Activated effector memory CD4-positive, alpha-beta T cell treated with anti-CD3 and anti-CD28 coated beads, Interleukin-2, amount 50 U/mL, for 16 hours (primary cell): ENCODE data around the gene KIF1B.

Source experiments
- DNase-seq: peaks from one replicate; pipeline ENCODE4 v3.0.0-alpha.2; 2020

The KIF1B gene, protein sequence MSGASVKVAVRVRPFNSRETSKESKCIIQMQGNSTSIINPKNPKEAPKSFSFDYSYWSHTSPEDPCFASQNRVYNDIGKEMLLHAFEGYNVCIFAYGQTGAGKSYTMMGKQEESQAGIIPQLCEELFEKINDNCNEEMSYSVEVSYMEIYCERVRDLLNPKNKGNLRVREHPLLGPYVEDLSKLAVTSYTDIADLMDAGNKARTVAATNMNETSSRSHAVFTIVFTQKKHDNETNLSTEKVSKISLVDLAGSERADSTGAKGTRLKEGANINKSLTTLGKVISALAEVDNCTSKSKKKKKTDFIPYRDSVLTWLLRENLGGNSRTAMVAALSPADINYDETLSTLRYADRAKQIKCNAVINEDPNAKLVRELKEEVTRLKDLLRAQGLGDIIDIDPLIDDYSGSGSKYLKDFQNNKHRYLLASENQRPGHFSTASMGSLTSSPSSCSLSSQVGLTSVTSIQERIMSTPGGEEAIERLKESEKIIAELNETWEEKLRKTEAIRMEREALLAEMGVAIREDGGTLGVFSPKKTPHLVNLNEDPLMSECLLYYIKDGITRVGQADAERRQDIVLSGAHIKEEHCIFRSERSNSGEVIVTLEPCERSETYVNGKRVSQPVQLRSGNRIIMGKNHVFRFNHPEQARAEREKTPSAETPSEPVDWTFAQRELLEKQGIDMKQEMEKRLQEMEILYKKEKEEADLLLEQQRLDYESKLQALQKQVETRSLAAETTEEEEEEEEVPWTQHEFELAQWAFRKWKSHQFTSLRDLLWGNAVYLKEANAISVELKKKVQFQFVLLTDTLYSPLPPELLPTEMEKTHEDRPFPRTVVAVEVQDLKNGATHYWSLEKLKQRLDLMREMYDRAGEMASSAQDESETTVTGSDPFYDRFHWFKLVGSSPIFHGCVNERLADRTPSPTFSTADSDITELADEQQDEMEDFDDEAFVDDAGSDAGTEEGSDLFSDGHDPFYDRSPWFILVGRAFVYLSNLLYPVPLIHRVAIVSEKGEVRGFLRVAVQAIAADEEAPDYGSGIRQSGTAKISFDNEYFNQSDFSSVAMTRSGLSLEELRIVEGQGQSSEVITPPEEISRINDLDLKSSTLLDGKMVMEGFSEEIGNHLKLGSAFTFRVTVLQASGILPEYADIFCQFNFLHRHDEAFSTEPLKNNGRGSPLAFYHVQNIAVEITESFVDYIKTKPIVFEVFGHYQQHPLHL (N-terminal part only)

DNA sequence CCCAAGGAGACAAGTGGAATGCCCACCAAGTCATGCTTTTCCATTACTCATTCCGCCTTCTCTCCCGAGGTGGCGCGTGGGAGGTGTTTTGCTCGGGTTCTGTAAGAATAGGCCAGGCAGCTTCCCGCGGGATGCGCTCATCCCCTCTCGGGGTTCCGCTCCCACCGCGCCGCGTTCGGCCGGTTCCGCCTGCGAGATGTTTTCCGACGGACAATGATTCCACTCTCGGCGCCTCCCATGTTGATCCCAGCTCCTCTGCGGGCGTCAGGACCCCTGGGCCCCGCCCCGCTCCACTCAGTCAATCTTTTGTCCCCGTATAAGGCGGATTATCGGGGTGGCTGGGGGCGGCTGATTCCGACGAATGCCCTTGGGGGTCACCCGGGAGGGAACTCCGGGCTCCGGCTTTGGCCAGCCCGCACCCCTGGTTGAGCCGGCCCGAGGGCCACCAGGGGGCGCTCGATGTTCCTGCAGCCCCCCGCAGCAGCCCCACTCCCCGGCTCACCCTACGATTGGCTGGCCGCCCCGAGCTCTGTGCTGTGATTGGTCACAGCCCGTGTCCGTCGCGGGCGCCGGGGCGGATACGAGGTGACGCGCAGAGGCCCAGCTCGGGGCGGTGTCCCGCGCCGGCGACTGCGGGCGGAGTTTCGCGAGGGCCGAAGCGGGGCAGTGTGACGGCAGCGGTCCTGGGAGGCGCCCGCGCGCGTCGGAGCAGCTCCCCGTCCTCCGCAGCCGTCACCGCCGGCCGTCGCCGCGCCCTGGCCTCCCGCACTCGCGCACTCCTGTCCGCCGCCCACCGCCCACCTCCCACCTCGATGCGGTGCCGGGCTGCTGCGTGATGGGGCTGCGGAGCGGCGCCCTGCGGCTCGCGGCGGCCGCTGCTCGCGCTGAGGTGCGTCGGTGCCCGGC lies at the start of gene KIF1B:
KIF1B (plus strand) TSS at position 666 of the 906 bp plus-strand sequence. CDS start 21,759 bp downstream, outside the sequence.
- peak; percentile 99 for DNase-seq

DNA sequence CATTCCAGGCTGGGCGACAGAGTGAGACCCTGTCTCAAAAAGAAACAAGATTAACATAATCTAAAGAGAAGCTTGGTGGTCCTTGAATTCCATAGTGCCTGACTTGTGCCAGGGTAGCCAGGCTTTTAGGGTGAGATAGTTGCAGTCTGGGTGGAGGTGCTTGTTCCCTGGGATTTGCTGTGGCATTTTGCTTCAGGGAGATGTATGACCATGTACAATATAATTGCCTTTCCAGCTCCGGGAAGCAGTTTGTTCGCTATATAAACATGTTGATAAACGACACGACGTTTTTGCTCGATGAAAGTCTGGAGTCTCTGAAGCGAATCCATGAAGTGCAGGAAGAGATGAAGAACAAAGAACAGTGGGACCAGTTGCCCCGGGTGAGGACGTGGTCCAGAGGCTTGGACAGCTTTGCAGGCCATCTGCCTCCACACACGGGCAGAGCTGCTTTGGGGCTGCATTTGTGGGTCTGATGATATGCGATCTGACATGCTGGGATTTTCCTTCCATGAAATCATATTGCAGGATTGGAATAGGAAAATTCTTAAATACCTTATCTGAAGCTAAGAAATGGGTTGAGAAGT lies 49.4 kb upstream of the KIF1B start:
- DNase-seq: no peak

DNA sequence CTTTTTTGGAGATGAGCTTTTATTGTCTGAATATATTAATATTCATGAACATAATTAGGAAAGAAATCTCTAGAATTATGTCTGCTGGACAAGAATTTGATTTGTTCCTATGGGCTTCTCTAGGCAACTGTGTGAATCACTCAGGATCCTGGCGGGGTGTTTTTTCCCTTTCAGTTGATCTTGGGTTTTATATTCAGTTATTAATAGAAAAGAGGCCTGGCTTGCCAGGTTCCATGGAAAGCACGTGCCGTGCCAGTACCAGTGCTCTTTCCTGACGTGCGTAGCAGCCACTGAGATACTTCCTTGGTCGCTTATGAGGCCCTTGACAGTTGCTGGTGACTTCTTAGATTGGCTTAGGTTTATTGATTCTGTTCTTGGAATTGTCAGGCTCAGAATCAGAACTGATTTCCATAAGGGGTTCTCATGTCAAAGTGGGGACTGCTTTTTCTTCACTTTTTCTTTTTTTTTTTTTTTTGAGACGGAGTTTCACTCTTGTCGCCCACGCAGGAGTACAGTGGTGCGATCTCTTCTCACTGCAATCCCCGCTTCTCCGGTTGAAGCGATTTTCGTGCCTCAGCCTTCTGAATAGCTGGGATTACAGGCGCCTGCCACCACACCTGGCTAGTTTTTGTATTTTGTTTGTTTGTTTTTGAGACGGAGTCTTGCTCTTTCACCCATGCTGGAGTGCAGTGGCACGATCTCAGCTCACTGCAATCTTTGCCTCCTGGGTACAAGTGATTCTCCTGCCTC lies 48.7 kb upstream of the KIF1B start:
- DNase-seq: no peak

DNA sequence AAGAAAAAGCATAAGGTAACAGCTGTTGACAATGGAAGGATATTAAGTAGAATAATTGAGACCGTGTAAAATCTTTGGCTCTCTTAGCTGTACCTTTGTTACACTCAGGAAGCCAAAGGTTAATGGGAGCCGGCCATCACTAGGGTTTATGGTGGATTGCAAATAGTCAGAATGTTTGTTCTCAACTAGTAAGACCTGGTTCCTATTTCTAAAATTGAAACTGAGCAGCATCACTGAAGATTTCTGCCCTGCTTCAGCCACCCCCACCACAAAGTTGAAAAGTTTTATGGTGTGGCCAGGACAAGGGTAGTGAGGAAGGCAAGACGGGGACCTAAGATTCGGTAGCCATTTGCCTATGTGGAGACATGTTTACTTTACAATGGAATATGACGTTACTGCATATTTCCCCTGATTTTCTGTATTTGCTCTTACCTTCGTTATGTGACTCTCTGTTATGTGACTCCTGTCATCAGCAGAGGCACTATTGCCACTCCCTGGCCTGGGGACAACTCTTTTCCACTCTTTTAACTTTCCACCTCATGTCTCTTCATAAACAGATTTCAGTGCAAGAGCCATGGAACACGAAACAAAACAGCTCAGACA lies 41.4 kb upstream of the KIF1B start:
- peak; percentile 37 for DNase-seq

DNA sequence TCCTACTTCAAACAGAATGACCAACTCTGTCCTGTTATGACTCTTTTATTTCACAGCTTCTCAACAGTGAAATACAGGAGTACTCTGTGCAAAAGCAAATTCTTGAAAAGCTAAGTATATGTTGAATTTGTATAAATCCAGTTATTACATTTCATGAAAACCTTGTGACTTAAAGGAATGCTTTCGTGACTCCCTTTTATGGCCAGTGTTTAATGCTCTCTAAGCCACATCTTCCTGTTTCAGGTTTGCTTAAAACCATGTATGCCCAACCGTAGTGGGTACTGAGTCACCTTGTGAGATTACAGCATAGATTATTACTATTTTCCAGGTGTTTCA lies 40.2 kb upstream of the KIF1B start:
- DNase-seq: peak; percentile 16

DNA sequence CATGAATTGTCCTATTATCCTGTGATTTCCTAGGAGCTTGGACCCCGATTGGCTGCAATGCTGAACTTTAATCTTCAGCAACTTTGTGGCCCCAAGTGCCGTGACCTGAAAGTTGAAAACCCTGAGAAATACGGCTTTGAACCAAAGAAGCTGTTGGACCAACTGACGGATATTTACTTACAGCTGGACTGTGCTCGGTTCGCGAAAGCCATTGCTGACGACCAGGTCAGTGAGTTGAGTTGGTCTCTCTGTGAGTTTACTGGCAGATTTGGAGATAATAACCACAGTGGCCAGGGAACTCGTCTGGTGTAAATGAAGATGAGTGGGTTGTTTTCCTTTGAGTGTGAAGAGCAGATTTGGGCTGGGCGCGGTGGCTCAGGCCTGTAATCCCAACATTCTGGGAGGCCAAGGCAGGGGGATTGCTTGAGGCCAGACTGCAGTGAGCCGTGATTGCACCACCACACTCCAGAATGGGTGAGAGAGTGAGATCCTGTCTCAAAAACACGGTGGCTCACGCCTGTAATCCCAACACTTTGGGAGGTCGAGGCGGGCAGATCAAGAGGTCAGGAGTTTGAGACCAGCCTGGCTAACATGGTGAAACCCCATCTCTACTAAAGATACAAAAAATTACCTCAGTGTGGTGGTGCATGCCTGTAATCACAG lies 39.1 kb upstream of the KIF1B start:
- DNase-seq: peak; percentile 50

DNA sequence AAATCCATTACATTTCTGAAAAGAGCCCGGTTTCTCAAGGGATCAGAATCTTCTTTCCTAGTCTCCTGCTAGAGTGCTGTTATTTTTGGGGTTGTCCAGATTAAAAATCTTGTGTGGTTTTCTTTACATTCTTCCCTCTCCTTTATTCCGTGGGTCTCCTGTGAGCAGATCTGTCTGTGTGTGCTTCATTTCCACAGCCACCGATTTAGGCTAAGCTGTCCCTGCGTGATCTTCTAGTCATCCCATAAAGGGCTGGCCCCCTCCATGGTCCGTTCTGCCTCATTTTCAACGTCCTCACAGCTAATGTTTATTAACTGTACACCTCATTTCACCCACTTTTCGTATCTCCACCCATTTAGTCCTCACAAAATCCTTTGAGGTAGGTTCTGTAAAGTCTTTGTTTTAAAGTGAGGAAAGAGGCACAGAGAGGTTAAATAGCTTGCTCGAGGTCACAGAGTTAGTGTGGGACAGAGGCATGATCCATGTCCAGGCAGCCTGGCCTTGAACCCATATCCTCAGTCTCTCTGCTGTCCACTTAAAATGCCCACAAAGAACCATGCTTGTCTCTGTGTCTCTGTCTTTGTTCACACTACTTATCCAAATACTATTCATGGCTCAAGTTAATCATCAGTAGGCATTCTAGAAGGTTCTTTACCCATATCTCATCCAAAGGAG lies 38.2 kb upstream of the KIF1B start:
- no peak for DNase-seq

DNA sequence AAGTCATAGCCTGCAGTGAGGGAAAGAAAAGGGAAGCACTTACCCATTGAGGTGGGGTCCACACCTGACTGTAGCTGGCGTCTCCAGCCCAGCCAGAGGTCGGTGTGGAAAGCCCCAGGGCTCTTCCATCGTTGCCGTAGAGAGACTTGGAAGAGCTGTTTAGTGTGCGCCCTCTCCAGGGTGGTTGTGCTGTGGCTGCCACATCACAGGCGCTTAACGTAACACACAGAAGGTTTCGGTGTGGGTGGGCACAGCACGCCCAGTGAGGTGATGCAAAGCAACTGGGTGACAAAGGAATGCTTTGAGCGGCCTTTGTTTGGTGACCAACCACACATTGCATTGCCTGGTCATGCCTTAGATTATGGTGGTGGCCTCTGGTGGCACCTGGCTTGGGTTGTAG lies 36.8 kb upstream of the KIF1B start:
- no peak for DNase-seq

DNA sequence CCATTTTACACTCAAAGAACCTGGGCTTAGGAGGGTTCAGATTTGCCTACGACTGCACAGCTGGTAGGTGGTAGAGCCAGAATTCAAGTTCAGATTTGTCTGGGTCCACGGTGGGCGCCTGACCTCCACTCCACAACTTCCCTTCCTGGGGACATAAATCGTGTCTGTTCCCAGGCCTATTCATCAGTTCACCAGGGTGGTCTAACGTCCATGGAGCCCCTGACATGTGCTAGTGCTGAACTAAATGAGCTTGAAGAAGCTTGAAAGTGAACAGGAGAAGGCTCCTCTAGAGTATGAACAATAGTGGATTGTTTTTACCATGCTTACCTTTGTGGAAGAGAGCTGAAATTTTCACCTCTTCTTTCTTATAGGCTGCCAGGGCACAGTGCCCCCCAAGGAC lies 32.5 kb upstream of the KIF1B start:
- DNase-seq: no peak

DNA sequence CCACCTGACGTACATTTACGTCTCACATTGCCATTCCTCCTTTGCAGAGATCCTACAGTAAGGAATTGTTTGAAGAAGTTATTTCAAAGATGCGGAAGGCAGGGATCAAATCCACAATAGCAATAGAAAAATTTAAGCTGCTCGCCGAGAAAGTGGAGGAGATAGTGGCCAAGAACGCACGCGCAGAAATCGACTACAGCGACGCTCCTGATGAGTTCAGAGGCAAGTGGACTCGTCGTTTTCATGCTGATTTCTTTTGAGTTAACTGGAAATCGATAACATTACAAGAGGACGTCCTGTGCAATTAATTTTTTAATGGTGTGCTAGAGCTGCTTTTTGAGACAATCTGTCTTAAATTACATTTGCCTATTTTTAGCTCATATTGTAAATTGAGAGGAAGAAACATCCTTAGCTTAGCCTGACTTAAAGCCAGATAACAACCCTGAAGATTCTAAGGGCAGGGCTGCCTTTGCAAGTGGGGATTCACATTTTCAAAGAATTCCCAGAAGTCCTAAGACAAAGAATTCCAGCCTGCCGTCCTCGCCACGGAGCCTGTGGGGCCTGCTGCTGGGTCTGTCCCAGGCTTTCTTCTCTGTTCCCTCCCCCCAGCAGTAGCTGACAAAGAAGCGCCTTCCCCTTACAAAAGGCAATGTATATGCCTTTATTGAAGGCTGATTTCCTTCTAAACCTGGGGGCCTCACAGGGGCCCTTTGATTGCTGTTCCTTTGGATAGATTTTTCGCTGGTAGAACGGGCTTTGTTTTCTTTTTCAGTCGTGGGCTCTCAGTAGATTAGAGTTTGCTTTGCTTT lies 31.6 kb upstream of the KIF1B start:
- no peak for DNase-seq

DNA sequence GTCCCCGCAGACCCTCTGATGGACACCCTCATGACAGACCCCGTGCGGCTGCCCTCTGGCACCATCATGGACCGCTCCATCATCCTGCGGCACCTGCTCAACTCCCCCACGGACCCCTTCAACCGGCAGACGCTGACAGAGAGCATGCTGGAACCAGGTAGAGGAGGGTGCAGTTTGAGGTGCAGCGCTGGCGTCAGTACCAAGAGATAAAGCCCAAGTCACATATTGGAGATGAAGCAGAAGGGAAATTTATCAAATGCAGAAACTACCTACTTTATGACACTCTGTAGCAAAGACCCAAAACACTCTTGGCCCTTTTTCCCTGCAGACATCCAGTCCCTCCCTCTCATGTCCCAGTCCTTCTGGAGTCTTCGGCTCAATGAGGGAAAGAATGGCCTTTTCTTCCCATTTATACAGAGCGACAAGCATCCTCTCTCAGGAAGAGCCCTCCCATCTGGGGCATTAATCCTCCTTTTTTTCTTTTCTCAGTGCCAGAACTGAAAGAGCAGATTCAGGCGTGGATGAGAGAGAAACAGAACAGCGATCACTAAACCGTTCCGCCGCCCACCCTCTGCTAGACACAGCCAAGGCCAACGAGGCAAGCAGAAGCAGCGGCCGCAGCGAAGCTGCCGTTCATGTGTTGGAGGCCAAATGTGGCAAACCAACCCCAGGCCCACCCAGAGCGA lies 30.8 kb upstream of the KIF1B start:
- DNase-seq: no peak

DNA sequence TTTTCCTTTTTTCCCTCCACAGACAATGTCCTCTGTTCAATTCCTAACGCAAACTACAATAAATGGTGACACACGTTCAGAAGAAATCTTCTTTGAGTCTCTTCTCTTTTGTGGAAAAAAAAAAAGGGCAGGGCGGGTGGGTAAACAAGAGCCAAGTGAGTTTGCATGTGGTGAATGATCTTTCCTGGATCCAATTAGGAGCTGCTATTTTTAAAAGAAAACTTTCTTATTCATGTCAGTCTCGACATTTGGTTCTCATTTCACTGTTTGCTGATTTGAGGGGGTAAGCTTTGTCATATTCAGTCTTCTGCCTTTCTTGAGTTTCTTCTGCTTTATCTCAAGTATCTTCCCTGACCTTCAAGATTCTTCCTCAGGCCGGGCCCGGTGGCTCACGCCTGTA lies 29.2 kb upstream of the KIF1B start:
- no peak for DNase-seq

DNA sequence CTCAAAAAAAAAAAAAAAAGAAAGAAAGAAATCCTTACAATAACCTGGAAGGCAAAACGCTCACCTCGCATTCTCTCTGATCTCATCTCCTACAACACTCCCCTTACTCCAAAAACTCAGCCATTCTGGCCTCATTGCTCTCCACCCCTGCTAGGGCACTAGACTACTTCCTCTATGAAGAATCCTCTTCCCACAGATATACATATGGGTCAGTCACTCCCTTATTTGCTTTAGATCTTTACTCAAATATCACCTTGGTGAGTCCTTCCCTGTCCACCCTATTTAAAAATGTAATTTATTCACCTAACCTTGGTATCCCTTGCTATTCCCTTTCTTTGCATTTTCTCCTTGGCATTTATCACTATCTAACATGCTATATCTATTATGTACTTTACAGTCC lies 24.6 kb upstream of the KIF1B start:
- no peak for DNase-seq

DNA sequence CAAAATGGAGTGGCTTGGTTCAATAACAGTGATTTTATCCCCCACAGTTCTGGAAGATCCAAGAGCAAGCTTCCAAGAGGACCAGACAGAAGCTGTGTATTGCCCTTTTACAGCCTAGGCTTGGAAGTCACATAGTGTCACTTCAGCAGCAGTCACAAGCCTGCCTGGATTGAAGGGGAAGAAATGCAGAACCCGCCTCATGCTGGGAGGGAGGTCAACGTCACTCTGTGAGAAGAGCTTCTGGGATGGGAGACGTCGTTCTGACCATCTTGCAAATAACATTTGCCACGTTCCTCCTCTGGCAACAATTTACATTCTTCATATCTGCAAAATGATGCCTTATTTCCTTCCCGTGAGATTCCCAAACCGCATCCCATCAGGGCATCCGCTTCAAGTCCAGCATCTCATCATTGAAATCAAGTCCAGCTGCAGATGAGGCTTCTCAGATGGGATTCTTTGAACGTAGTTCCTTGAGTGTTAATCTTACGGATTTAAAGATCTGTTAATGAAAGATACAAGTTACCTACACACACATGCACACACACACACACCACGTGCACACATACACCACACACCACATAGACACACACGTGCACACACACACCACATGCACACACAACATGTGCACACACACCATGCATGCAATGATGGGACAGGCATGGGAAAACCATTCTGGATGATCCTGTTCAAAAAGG lies 23.9 kb upstream of the KIF1B start:
- DNase-seq: no peak

DNA sequence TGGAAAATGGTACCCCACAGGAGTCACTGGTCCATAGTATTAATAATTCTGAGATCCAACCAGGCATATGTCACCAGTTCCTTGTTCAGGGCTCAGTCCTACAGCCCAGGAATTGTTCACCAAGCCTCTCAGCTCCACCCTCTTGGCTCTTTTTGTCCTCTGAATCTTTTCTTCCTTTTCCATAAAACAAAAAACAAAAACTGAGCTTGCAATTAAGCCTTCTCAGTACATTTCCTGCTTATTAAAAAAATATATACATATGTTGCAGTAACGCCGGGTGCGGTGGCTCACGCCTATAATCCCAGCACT lies 23.4 kb upstream of the KIF1B start:
- no peak for DNase-seq

DNA sequence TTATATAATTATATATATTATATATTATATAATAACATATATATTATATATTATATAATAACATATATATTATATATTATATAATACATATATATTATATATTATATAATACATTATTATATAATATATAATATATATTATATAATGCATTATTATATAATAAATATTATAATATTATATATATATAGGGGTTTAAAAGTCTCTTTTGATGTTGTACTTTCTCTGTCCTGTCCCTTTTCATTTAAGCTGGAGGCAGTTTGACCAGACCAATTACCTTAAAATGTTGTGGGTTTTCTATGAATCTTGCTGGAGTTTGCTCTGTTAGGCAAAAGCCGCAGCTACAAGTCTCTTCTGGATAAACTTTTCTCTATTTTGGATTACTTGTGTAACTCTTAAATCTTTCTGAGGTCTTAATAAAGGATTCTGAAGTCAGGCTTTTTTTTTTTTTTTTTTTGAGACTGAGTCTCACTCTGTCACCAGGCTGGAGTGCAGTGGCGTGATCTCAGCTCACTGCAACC lies 22.2 kb upstream of the KIF1B start:
- DNase-seq: no peak

DNA sequence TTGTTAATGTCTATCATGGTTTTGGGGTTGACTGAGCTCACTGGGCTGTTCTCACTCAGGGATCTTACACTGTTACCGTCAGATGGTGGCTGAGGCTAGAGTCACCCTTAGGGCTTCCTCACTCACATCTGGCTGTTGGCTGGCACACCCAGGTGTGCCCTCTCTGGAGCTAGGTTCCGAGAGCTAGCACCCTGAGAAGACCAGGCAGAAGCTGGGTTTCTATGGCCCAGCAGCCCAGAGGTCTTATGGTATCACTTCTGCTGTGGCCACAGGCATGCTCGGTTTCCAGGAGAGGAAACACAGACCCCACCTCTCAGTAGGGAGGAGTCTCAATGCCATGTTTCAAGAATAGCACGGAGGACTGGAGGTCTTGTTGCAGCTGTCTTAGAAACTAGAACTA lies 20.7 kb upstream of the KIF1B start:
- DNase-seq: peak; percentile 14
